ENCODE data around the gene NFKBIE. TPM values are rescaled to one million over a fixed set of nuclear protein-coding genes. Genes with fewer than 3 reads are reported as not detected.

The NFKBIE gene
- total and polyA plus RNA-seq, 2 experiments from 2014 or later = 14.6 to 25.9 TPM

- H3K36me3 ChIP-seq (ENCODE audit: insufficient read depth) = peaks cover 7% of the 10 kb centered on the region; the same call in 1 of the 2 replicates
- peaks cover 63% of the 10 kb centered on the region for H3K36me3 Mint-ChIP-seq (ENCODE audit: low read depth)
Observed at GRCh38 chr6:44301106-44301505, 35.8 kb upstream of the NFKBIE start.

More at GRCh38 chr6:44301106-44301505, 35.8 kb upstream of the NFKBIE start:
- H3K9me2 ChIP-seq (ENCODE audit: insufficient read depth) = no peaks in the 10 kb centered on the region
- peaks cover 15% of the 10 kb centered on the region; the same call in 1 of the 2 replicates for H3F3A ChIP-seq (replicated peaks; ENCODE audit: low read depth)
- H3K27ac Mint-ChIP-seq = no peak overlapping the region
- no peak overlapping the region for H3K27ac ChIP-seq (ENCODE audit: low read depth)
- no peak overlapping the region for H3K4me3 Mint-ChIP-seq
- peaks cover 27% of the 10 kb centered on the region for H3K27me3 Mint-ChIP-seq (ENCODE audit: insufficient read depth, low read depth, poor library complexity)
- H3K4me1 Mint-ChIP-seq = peaks cover 13% of the 10 kb centered on the region
- no peaks in the 10 kb centered on the region for H3K79me2 ChIP-seq (replicated peaks; ENCODE audit: insufficient read depth)
- H3K9me3 Mint-ChIP-seq = no peaks in the 10 kb centered on the region
- H3K4me2 ChIP-seq = no peak overlapping the region
- H3K4me1 ChIP-seq (ENCODE audit: insufficient read depth) = no peaks in the 10 kb centered on the region; the same call in 1 of the 2 replicates
- H3K4me3 ChIP-seq = no peak overlapping the region
- no peak overlapping the region for H2AFZ ChIP-seq
- ATAC-seq = no peak
- TF ChIP-seq EZH2 (IDR thresholded peaks at IDR 0.05; ENCODE audit: low read depth, unreplicated experiment) (no peak), CTCF (conservative IDR thresholded peaks at IDR 0.05; ENCODE audit: low read depth in 2 of 2) (no peak), CREB1 (CRISPR knock-in tag; IDR thresholded peaks at IDR 0.05; ENCODE audit: low read depth) (no peak), STAT1 (IDR thresholded peaks at IDR 0.05; ENCODE audit: unreplicated experiment) (no peak), ZNF331 (CRISPR knock-in tag; IDR thresholded peaks at IDR 0.05; ENCODE audit: low read depth) (no peak), POLR2AphosphoS5 (IDR thresholded peaks at IDR 0.05; ENCODE audit: low read depth) (no peak), ZNF114 (CRISPR knock-in tag; IDR thresholded peaks at IDR 0.05) (no peak), ETS1 (IDR thresholded peaks at IDR 0.05) (no peak), EZH2phosphoT487 (IDR thresholded peaks at IDR 0.05; ENCODE audit: unreplicated experiment) (no peak)
- TF ChIP-seq, protein P1, sequence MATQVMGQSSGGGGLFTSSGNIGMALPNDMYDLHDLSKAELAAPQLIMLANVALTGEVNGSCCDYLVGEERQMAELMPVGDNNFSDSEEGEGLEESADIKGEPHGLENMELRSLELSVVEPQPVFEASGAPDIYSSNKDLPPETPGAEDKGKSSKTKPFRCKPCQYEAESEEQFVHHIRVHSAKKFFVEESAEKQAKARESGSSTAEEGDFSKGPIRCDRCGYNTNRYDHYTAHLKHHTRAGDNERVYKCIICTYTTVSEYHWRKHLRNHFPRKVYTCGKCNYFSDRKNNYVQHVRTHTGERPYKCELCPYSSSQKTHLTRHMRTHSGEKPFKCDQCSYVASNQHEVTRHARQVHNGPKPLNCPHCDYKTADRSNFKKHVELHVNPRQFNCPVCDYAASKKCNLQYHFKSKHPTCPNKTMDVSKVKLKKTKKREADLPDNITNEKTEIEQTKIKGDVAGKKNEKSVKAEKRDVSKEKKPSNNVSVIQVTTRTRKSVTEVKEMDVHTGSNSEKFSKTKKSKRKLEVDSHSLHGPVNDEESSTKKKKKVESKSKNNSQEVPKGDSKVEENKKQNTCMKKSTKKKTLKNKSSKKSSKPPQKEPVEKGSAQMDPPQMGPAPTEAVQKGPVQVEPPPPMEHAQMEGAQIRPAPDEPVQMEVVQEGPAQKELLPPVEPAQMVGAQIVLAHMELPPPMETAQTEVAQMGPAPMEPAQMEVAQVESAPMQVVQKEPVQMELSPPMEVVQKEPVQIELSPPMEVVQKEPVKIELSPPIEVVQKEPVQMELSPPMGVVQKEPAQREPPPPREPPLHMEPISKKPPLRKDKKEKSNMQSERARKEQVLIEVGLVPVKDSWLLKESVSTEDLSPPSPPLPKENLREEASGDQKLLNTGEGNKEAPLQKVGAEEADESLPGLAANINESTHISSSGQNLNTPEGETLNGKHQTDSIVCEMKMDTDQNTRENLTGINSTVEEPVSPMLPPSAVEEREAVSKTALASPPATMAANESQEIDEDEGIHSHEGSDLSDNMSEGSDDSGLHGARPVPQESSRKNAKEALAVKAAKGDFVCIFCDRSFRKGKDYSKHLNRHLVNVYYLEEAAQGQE (IDR thresholded peaks at IDR 0.05; ENCODE audit: unreplicated experiment) = no peak
- DNase-seq (ENCODE audit: low spot score) = no peak
- peaks cover 21% of the 10 kb centered on the region for H3K27me3 ChIP-seq (ENCODE audit: insufficient read depth)
- H4K20me1 ChIP-seq (replicated peaks; ENCODE audit: insufficient read depth) = 0 out of 2 replicates have a peak, but pooled peaks cover 3% of the 10 kb centered on the region

All from GM23338 (cell line).